Skeletal muscle satellite cell (primary cell): ENCODE measurements around the gene RIPOR3.
"Not testable (repeated sequence)": the region's sequence is repeated elsewhere in the genome, so short reads cannot be mapped to it uniquely, and the experiment has no call there.

Experiments used
- H3K27me3 ChIP-seq: 2 replicates; pipeline ENCODE4 v1.7.0; 2013; ENCODE audit warnings: low read length; ENCODE audit not compliant: control insufficient read depth, insufficient read depth
- H3K36me3 ChIP-seq: 2 replicates; pipeline ENCODE4 v1.7.0; 2013; ENCODE audit warnings: mild to moderate bottlenecking, control low read depth, low read length; ENCODE audit not compliant: insufficient read depth
- H3K4me1 ChIP-seq: 2 replicates; pipeline ENCODE4 v1.7.0; 2013; ENCODE audit warnings: low read length; ENCODE audit not compliant: control insufficient read depth, insufficient read depth
- H3K4me2 ChIP-seq: 2 replicates; pipeline ENCODE4 v1.7.0; 2013; ENCODE audit warnings: mild to moderate bottlenecking, low read length
- H3K4me3 ChIP-seq: 2 replicates; pipeline ENCODE4 v1.7.0; 2013; ENCODE audit warnings: low read length
- H3K9ac ChIP-seq: 2 replicates; pipeline ENCODE4 v1.7.0; 2013; ENCODE audit warnings: mild to moderate bottlenecking, low read depth, low read length, moderate library complexity
- H3K9me3 ChIP-seq: replicated peaks from 2 replicates; pipeline ENCODE4 v1.7.0; 2013; ENCODE audit warnings: mild to moderate bottlenecking, control low read depth, low read length

The RIPOR3 gene

GRCh38 chr20:50720582-50720981 lies 29.2 kb upstream of the RIPOR3 start:
- Histone ChIP-seq H3K36me3 (no peaks in the 10 kb centered on the region), H3K4me2 (no peak overlapping the region), H3K4me1 (peaks cover 24% of the 10 kb centered on the region), H3K4me3 (no peak overlapping the region), H3K27me3 (peaks cover 3% of the 10 kb centered on the region), H3K9ac (no peak overlapping the region), H3K9me3 (no peaks in the 10 kb centered on the region)

- peaks cover 8% of the 10 kb centered on the region for H3K27me3 ChIP-seq
- H3K4me1 ChIP-seq: peaks cover 19% of the 10 kb centered on the region
- no peak overlapping the region for H3K4me2 ChIP-seq
- no peak overlapping the region for H3K9ac ChIP-seq
- no peak overlapping the region for H3K4me3 ChIP-seq
- H3K36me3 ChIP-seq: no peaks in the 10 kb centered on the region
- H3K9me3 ChIP-seq: no peaks in the 10 kb centered on the region
Observed at GRCh38 chr20:50720026-50720425, 28.7 kb upstream of the RIPOR3 start.

- Histone ChIP-seq H3K4me3 (no peak overlapping the region), H3K4me1 (peaks cover 12% of the 10 kb centered on the region), H3K9me3 (no peaks in the 10 kb centered on the region), H3K9ac (no peak overlapping the region), H3K36me3 (no peaks in the 10 kb centered on the region), H3K27me3 (peaks cover 8% of the 10 kb centered on the region), H3K4me2 (no peak overlapping the region)
Observed at GRCh38 chr20:50719328-50719727, 28.0 kb upstream of the RIPOR3 start.

- H3K4me1 ChIP-seq: peaks cover 10% of the 10 kb centered on the region
- H3K4me2 ChIP-seq: no peak overlapping the region
- H3K27me3 ChIP-seq: peaks cover 12% of the 10 kb centered on the region
- no peaks in the 10 kb centered on the region for H3K36me3 ChIP-seq
- H3K9ac ChIP-seq: no peak overlapping the region
- no peak overlapping the region for H3K4me3 ChIP-seq
- H3K9me3 ChIP-seq: no peaks in the 10 kb centered on the region
Observed at GRCh38 chr20:50717974-50718761, 26.8 kb upstream of the RIPOR3 start.

- H3K4me2 ChIP-seq: no peak overlapping the region
- no peak overlapping the region for H3K4me3 ChIP-seq
- H3K36me3 ChIP-seq: no peaks in the 10 kb centered on the region
- H3K9ac ChIP-seq: no peak overlapping the region
- peaks cover 6% of the 10 kb centered on the region for H3K4me1 ChIP-seq
- H3K9me3 ChIP-seq: no peaks in the 10 kb centered on the region
- peaks cover 12% of the 10 kb centered on the region for H3K27me3 ChIP-seq
Observed at GRCh38 chr20:50717312-50717711, 26.0 kb upstream of the RIPOR3 start.

GRCh38 chr20:50716518-50716917 lies 25.2 kb upstream of the RIPOR3 start:
- peaks cover 15% of the 10 kb centered on the region for H3K27me3 ChIP-seq
- no peak overlapping the region for H3K9ac ChIP-seq
- no peaks in the 10 kb centered on the region for H3K36me3 ChIP-seq
- no peaks in the 10 kb centered on the region for H3K4me1 ChIP-seq
- H3K4me2 ChIP-seq: no peak overlapping the region
- no peaks in the 10 kb centered on the region for H3K9me3 ChIP-seq
- H3K4me3 ChIP-seq: no peak overlapping the region

GRCh38 chr20:50715694-50716093 lies 24.4 kb upstream of the RIPOR3 start:
- no peak overlapping the region for H3K9ac ChIP-seq
- no peaks in the 10 kb centered on the region for H3K9me3 ChIP-seq
- H3K4me3 ChIP-seq: no peak overlapping the region
- H3K4me2 ChIP-seq: no peak overlapping the region
- H3K4me1 ChIP-seq: peaks cover 3% of the 10 kb centered on the region
- H3K27me3 ChIP-seq: peaks cover 15% of the 10 kb centered on the region
- H3K36me3 ChIP-seq: no peaks in the 10 kb centered on the region

GRCh38 chr20:50714426-50714825 lies 23.1 kb upstream of the RIPOR3 start:
- not testable (repeated sequence) for H3K4me3 ChIP-seq, H3K4me2 ChIP-seq, H3K36me3 ChIP-seq, H3K9ac ChIP-seq, H3K4me1 ChIP-seq, H3K9me3 ChIP-seq
- peaks cover 15% of the 10 kb centered on the region for H3K27me3 ChIP-seq

- H3K9ac ChIP-seq: no peak overlapping the region
- no peaks in the 10 kb centered on the region for H3K36me3 ChIP-seq
- H3K27me3 ChIP-seq: peaks cover 15% of the 10 kb centered on the region
- H3K4me2 ChIP-seq: no peak overlapping the region
- no peak overlapping the region for H3K4me3 ChIP-seq
- H3K4me1 ChIP-seq: peaks cover 9% of the 10 kb centered on the region
- no peaks in the 10 kb centered on the region for H3K9me3 ChIP-seq
Observed at GRCh38 chr20:50713657-50714101, 22.3 kb upstream of the RIPOR3 start.

- Histone ChIP-seq H3K9me3 (no peaks in the 10 kb centered on the region), H3K4me1 (peaks cover 9% of the 10 kb centered on the region), H3K9ac (no peak overlapping the region), H3K27me3 (peaks cover 15% of the 10 kb centered on the region), H3K4me2 (no peak overlapping the region), H3K4me3 (no peak overlapping the region), H3K36me3 (no peaks in the 10 kb centered on the region)
Observed at GRCh38 chr20:50712771-50713656, 21.7 kb upstream of the RIPOR3 start.

GRCh38 chr20:50711113-50711825 lies 19.9 kb upstream of the RIPOR3 start:
- H3K4me3 ChIP-seq: no peak overlapping the region
- H3K27me3 ChIP-seq: peaks cover 21% of the 10 kb centered on the region
- no peak overlapping the region for H3K9ac ChIP-seq
- no peaks in the 10 kb centered on the region for H3K9me3 ChIP-seq
- peaks cover 9% of the 10 kb centered on the region for H3K4me1 ChIP-seq
- no peak overlapping the region for H3K4me2 ChIP-seq
- no peaks in the 10 kb centered on the region for H3K36me3 ChIP-seq
